ENCODE results near the gene ZNF12. TPM values are rescaled to one million over a fixed set of nuclear protein-coding genes. Genes with fewer than 3 reads are reported as not detected.

The ZNF12 gene
- total and polyA plus RNA-seq, 10 of the 15 experiments (the other 5 are each of a cell fraction or from before 2014, with no cell fraction given): 6.7 to 38.1 (median 14.4) TPM

DNA sequence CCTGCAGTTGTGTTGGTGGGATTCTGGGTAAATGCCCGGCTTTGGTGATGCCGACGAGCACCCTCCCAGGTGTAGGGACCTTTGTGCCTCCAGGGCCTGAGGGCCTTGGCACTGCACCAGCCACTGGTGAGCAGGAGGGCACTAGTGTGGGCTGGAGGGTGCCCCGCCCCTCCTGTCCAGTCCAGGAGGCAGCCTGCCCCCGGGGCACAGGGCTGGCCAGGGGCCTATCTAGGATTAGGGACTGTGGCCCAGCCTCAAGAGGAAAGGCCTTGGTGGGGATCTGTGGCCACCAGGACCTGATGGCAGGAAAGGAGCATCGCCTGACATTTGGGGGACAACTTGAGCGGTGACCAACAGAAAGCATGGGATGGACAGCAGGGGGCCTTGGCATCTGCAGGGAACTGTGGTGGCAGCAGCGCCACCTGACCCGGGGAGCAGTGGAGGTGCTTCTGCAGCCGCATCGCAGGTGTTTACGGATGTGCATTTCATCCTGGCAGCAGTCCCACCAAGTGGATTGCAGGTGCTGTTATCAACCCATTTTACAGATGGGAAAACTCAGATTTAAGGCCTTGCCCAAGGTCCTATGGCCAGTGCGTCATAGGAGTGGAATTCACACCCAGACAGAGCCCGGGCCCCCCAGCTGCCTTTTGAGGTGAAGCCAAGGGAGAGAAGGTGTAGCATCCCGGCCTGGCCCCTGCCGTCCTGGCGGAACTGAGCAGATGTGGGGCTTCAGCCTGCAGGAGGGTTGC is 58.5 kb downstream of the ZNF12 start (continued):
- TF ChIP-seq, protein P1, sequence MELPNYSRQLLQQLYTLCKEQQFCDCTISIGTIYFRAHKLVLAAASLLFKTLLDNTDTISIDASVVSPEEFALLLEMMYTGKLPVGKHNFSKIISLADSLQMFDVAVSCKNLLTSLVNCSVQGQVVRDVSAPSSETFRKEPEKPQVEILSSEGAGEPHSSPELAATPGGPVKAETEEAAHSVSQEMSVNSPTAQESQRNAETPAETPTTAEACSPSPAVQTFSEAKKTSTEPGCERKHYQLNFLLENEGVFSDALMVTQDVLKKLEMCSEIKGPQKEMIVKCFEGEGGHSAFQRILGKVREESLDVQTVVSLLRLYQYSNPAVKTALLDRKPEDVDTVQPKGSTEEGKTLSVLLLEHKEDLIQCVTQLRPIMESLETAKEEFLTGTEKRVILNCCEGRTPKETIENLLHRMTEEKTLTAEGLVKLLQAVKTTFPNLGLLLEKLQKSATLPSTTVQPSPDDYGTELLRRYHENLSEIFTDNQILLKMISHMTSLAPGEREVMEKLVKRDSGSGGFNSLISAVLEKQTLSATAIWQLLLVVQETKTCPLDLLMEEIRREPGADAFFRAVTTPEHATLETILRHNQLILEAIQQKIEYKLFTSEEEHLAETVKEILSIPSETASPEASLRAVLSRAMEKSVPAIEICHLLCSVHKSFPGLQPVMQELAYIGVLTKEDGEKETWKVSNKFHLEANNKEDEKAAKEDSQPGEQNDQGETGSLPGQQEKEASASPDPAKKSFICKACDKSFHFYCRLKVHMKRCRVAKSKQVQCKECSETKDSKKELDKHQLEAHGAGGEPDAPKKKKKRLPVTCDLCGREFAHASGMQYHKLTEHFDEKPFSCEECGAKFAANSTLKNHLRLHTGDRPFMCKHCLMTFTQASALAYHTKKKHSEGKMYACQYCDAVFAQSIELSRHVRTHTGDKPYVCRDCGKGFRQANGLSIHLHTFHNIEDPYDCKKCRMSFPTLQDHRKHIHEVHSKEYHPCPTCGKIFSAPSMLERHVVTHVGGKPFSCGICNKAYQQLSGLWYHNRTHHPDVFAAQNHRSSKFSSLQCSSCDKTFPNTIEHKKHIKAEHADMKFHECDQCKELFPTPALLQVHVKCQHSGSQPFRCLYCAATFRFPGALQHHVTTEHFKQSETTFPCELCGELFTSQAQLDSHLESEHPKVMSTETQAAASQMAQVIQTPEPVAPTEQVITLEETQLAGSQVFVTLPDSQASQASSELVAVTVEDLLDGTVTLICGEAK (IDR thresholded peaks at IDR 0.05; ENCODE audit: borderline replicate concordance): no peak
- TF ChIP-seq NFYB (IDR thresholded peaks at IDR 0.05; ENCODE audit: insufficient read depth, low read depth, low read length) (no peak), NFXL1 (IDR thresholded peaks at IDR 0.05; ENCODE audit: borderline replicate concordance) (no peak), MTA3 (IDR thresholded peaks at IDR 0.05; ENCODE audit: borderline replicate concordance, low read length) (no peak)

DNA sequence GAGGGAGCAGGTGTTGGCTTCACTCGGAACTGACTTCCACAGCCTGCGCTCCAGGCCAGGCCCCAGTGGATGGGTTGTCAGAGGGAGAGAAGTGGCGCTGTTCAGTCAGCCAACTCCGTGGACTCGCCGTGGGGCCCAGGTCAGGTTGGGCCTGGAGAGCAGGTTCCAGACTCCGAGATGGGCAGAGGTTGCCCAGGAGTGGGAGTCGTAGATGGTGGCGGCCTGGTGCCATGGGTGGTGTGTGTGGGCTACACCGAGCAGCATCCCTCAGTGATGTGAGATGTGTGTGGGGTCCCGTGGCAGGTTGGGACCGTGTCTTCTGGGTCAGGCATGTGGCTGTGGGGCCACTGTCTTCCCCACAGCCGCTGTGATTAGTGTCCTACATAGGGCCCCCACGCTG is 59.2 kb downstream of the ZNF12 start:
- ChIA-PET SMC1A (ENCODE audit: uncharacterized antibody, unreplicated experiment) (no interaction called here), CTCF (no interaction called here), POLR2A (no interaction called here), RAD21 (ENCODE audit: unreplicated experiment) (no interaction called here)
- no TSS peak for BruUV-seq (replicated peaks)
- DNase-seq (ENCODE audit: low read depth, low spot score): no peak
- no peak for TF ChIP-seq NR2C2 (IDR thresholded peaks at IDR 0.05; ENCODE audit: borderline replicate concordance, control insufficient read depth, insufficient read length, low read depth)
- TF ChIP-seq RELA (IDR thresholded peaks at IDR 0.05; ENCODE audit: borderline replicate concordance, partially characterized antibody): no peak
- no peak for TF ChIP-seq ESRRA (IDR thresholded peaks at IDR 0.05; ENCODE audit: low read length)
- no peak for TF ChIP-seq SIX5 (IDR thresholded peaks at IDR 0.05; ENCODE audit: low read depth, low read length, severe bottlenecking)
- no peak for TF ChIP-seq RAD51 (IDR thresholded peaks at IDR 0.05)
- no peak overlapping the region for H3K4me2 ChIP-seq (ENCODE audit: control insufficient read depth, insufficient read depth)
- intact Hi-C loops (cut with micrococcal nuclease; ENCODE audit: unreplicated experiment): no loop called here
- H3K79me2 ChIP-seq (ENCODE audit: control insufficient read depth, insufficient read depth, low read length): no peaks in the 10 kb centered on the region
- in situ Hi-C loops (cut with MboI): no loop called here
- no peak for ATAC-seq
- H2AFZ ChIP-seq (ENCODE audit: control insufficient read depth, low read depth, low read length): no peak overlapping the region
- no peaks in the 10 kb centered on the region for H3K4me1 ChIP-seq (ENCODE audit: control insufficient read depth, insufficient read depth, low read length)
- no peak for FAIRE-seq
- H3K27ac ChIP-seq (ENCODE audit: control insufficient read depth, insufficient read depth): no peak overlapping the region
- H3K9me3 ChIP-seq (replicated peaks; ENCODE audit: control insufficient read depth, insufficient read depth, low read length): peaks cover 11% of the 10 kb centered on the region; the same call in 2 of the 3 replicates
- 96% methylated on average over 14 of the region's 14 CpGs for WGBS (ENCODE audit: insufficient coverage, insufficient replicate concordance, low lambda C conversion rate, missing lambda C conversion rate)
- no peak overlapping the region for H3K9ac ChIP-seq (ENCODE audit: control insufficient read depth, insufficient read depth, low read length)
- no peaks in the 10 kb centered on the region for H4K20me1 ChIP-seq (ENCODE audit: control insufficient read depth, insufficient read depth)
- H3K27me3 ChIP-seq (replicated peaks in 1 of 2; ENCODE audit: control insufficient read depth in 2 of 2, insufficient read depth in 2 of 2, low read length in 1 of 2): no peaks in the 10 kb centered on the region
- no peak overlapping the region for H3K4me3 ChIP-seq
- peaks cover 12 to 48% of the 10 kb centered on the region in 2 experiments for H3K36me3 ChIP-seq (ENCODE audit: control insufficient read depth in 2 of 2, insufficient read depth in 2 of 2, low read length in 1 of 2)

Measured in GM12878 (cell line).